ENCODE data around the gene RPLP1.

RPLP1 gene

DNA sequence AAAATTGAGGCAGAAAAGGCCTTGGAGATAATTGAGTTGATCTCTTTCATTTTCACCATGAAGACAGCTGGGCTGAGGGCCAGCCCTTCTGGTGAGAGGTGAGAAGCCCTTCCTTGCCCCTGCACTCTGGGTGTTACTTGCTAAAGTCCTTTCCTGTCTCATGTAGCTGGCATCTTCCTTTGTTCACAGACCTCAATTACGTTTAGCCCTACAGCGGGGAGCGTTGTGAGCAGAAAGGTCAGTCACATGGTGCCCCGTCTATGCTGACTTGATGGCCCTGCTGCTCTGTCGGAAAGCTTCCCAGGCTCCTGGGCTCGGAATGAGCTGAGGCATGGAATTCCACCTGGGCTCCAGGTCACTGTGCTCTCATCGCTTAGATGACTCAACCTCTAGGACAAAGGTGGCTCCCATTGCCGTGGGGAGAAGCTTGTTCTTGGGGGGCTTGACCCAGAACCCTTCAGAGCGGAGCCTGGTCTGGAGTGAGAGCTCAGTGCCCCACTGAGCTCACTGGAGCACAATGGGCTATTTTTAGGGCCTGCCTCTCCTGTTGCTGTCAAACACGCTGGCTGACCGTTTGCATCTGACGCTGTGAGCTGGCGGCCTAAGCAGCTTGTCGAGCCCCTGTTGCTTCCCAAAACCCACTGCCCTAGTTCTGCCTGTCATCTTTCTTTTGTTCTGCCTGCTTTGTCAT lies 47.0 kb downstream of the RPLP1 start:
- no peak for DNase-seq

DNA sequence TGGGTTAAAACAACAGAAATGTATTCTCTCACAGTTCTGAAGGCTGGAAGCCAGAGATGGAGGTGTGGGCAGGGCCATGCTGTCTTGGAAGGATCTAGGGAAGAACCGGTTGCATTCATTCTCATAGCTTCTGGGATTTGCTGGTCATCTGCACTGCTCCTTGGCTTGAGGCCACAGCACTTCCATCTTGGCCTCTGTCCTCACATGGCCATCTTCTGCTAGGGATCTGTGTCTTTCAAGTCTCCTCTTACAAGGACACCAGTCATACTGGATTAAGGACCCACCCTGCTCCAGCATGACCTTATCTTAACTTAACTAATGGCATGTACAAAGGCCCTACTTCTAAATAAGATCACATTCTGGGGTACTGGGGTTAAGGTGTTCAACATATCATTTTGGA lies 47.7 kb downstream of the RPLP1 start:
- no peak for DNase-seq

DNA sequence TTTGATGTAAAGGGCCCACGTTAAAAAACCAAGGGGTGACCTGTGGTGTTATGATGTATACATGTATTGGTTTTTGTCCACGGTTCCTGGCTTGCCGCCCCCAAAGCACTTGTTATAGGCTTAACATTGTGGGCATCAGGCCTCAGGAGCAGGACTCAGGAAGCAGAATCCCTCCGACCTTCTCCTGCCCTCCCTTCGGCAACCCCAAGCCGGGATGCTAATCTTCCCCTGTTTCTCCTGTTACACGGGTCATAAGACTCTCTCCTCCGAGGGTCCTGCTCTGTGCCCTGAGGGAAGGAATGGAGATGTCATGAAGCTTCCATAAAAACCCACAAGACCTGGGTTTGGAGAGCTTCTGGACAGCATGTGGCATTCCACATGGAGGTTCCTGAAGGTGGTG lies 48.8 kb downstream of the RPLP1 start:
- DNase-seq = no peak

DNA sequence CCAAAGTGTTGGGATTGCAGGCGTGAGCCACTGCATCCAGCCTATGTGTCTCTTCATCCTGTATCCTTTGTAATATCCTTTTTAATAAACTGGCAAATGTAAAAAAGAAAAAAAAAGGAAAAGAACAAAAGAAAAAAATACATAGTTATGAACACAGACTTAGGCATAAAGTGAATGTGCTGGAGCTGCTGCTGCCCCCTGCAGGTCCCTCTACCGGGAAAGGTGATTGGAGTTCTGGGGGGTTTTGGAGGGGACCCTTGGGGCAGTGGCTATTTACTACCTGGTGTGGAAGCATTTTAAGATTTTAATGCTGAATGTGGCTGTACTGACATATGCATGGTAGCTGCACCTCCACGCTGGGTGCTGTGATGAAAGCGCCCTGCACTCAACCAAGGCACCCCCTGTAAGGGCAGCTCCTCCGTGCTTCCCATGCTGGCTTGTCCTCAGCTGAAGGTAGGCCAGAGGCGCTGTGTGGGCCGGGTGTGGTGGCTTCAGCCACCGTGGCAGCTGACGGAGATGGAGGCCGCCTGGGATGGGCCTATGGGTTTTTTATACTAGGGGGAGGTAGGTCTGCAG lies 49.9 kb downstream of the RPLP1 start:
- DNase-seq = no peak

DNA sequence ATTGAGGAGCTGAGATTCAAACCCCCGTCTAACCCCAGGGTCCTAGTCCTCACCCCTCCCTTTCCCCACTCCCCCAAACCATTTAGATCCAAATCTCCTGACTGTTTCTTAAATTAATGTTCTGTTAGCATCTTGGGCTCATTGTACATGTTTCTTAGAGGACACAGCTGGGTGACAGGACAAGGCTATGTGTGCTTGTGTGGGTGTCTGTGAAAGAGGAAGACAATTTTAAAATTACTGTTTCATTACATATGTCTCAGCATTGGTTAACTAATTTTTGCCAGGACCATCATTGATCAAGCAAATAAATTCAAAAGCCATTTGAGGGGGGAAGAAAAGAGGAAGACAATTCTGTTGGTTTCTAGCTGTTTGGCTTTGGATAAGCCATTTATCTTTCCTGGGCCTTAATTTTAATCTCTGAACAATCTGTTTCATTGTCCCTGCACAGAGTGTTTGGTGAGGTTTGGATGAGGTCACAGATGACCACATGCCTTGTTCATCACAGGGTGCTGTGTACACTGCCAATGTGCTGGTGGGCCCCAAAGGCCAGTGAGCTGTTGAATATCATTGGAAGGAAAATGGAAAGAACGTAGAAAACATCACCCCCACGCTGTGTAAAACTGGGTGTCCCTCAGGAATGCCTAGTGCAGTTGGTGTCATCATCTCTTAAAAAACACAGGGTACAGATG lies 51.9 kb downstream of the RPLP1 start:
- no peak for DNase-seq

Measured in amniotic stem cell (primary cell).